SU-DHL-6 (cell line): Measurements from ENCODE around the gene CCDC157.

Source experiments
- H2AFZ ChIP-seq: fragments of 200-600 bp; sonication (generic); 2 replicates; pipeline ENCODE4 v1.6.1; 2014; ENCODE audit warnings: low read depth, mild to moderate bottlenecking, moderate library complexity, mixed read lengths, antibody characterized with exemption, low read length; ENCODE audit not compliant: severe bottlenecking
- H3F3A ChIP-seq: fragments of 200-600 bp; shearing (Covaris generic); 2 replicates; pipeline ENCODE4 v1.6.0; 2016; ENCODE audit warnings: antibody characterized with exemption, mild to moderate bottlenecking; ENCODE audit not compliant: insufficient read depth
- H3K27ac ChIP-seq: fragments of 200-600 bp; sonication (generic); 2 replicates; pipeline ENCODE4 v1.5.1; 2016; ENCODE audit warnings: low read depth, mild to moderate bottlenecking, low read length, moderate library complexity, mixed read lengths
- H3K27me3 ChIP-seq: fragments of 200-600 bp; sonication (generic), shearing (Covaris generic); 2 replicates; pipeline ENCODE4 v1.6.0; 2014; ENCODE audit warnings: mild to moderate bottlenecking, low read length
- H3K36me3 ChIP-seq: fragments of 200-600 bp; sonication (generic); 2 replicates; pipeline ENCODE4 v1.6.1; 2014; ENCODE audit warnings: mild to moderate bottlenecking, low read length, mixed read lengths
- H3K4me2 ChIP-seq: fragments of 300-600, 200-600 bp; shearing (Covaris generic), sonication (generic); 2 replicates; pipeline ENCODE4 v1.6.0; 2014; ENCODE audit warnings: low read length, low read depth, mild to moderate bottlenecking; ENCODE audit not compliant: poor library complexity, severe bottlenecking
- H3K4me3 ChIP-seq: fragments of 200-600 bp; sonication (generic); 2 replicates; pipeline ENCODE4 v1.5.1; 2014; ENCODE audit warnings: antibody characterized with exemption, low read length, mild to moderate bottlenecking, mixed read lengths; ENCODE audit not compliant: insufficient read depth, poor library complexity, severe bottlenecking
- H3K79me2 ChIP-seq: fragments of 200-600 bp; sonication (generic); 2 replicates; pipeline ENCODE4 v1.6.1; 2014; ENCODE audit warnings: mild to moderate bottlenecking, low read length, moderate library complexity; ENCODE audit not compliant: insufficient read depth
- H3K9ac ChIP-seq: fragments of 200-600 bp; sonication (generic); 2 replicates; pipeline ENCODE4 v1.7.0; 2014; ENCODE audit warnings: mild to moderate bottlenecking, low read length
- H3K9me2 ChIP-seq: fragments of 200-600 bp; sonication (generic); replicated peaks from 2 replicates; pipeline ENCODE4 v1.6.1; 2014; ENCODE audit warnings: low read length; ENCODE audit not compliant: insufficient read depth
- H3K9me3 ChIP-seq: fragments of 200-600 bp; sonication (generic); 2 replicates; pipeline ENCODE4 v1.6.1; 2014; ENCODE audit warnings: low read length, mixed read lengths; ENCODE audit not compliant: insufficient read depth
- H4K20me1 ChIP-seq: fragments of 200-600 bp; sonication (generic); 2 replicates; pipeline ENCODE4 v1.6.1; 2014; ENCODE audit warnings: low read depth, mild to moderate bottlenecking, antibody characterized with exemption, low read length, moderate library complexity, mixed read lengths
- CTCF ChIP-seq: fragments of 200-600 bp; sonication (generic); IDR thresholded peaks from one replicate; pipeline ENCODE4 v1.5.1; 2017; ENCODE audit warnings: antibody characterized with exemption, mild to moderate bottlenecking, low read length, moderate library complexity; ENCODE audit not compliant: insufficient read depth, poor library complexity, severe bottlenecking
- EZH2phosphoT487 ChIP-seq: fragments of 200-600 bp; sonication (generic), shearing (Covaris generic); conservative IDR thresholded peaks from 2 replicates; pipeline ENCODE4 v1.6.1; 2018; ENCODE audit warnings: mild to moderate bottlenecking, antibody characterized with exemption, low read length, moderate library complexity, mixed read lengths

The CCDC157 gene

GRCh38 chr22:30413745-30414524, 57.1 kb downstream of the CCDC157 start:
- no peak for TF ChIP-seq CTCF
- TF ChIP-seq EZH2phosphoT487 = no peak
- Histone ChIP-seq H3K27me3 (no peaks in the 10 kb centered on the region), H3K36me3 (no peaks in the 10 kb centered on the region), H3K79me2 (no peaks in the 10 kb centered on the region), H3K4me2 (no peak overlapping the region), H4K20me1 (no peaks in the 10 kb centered on the region), H3F3A (no peaks in the 10 kb centered on the region), H3K9ac (no peak overlapping the region), H3K9me2 (no peaks in the 10 kb centered on the region), H3K27ac (no peak overlapping the region), H2AFZ (no peak overlapping the region), H3K9me3 (no peaks in the 10 kb centered on the region), H3K4me3 (no peak overlapping the region)

GRCh38 chr22:30414525-30415047, 57.8 kb downstream of the CCDC157 start:
- Histone ChIP-seq H3K9me2 (no peaks in the 10 kb centered on the region), H3K9me3 (no peaks in the 10 kb centered on the region), H3K27me3 (no peaks in the 10 kb centered on the region), H2AFZ (no peak overlapping the region), H3K4me3 (no peak overlapping the region), H3K4me2 (no peak overlapping the region), H4K20me1 (no peaks in the 10 kb centered on the region), H3K9ac (no peak overlapping the region), H3K79me2 (no peaks in the 10 kb centered on the region), H3K27ac (no peak overlapping the region), H3F3A (no peaks in the 10 kb centered on the region), H3K36me3 (no peaks in the 10 kb centered on the region)
- TF ChIP-seq CTCF (no peak), EZH2phosphoT487 (no peak)

GRCh38 chr22:30416403-30416802, 59.6 kb downstream of the CCDC157 start:
- H2AFZ ChIP-seq = no peak overlapping the region
- no peaks in the 10 kb centered on the region for H3K9me2 ChIP-seq
- no peaks in the 10 kb centered on the region; the same call in 1 of the 2 replicates for H3K36me3 ChIP-seq
- H3K4me2 ChIP-seq = no peak overlapping the region
- H3K9ac ChIP-seq = no peak overlapping the region
- H3K27ac ChIP-seq = no peak overlapping the region
- H3F3A ChIP-seq = no peaks in the 10 kb centered on the region; the same call in 1 of the 2 replicates
- no peaks in the 10 kb centered on the region for H3K79me2 ChIP-seq
- H3K27me3 ChIP-seq = no peaks in the 10 kb centered on the region
- no peak for TF ChIP-seq CTCF
- no peak for TF ChIP-seq EZH2phosphoT487
- H3K9me3 ChIP-seq = no peaks in the 10 kb centered on the region
- no peak overlapping the region for H3K4me3 ChIP-seq
- no peaks in the 10 kb centered on the region for H4K20me1 ChIP-seq
